Immature natural killer cell (primary cell): ENCODE data around the gene TBC1D5. TPM values are rescaled to one million over a fixed set of nuclear protein-coding genes. Genes with fewer than 3 reads are reported as not detected.
"Not testable (repeated sequence)": the region's sequence is repeated elsewhere in the genome, so short reads cannot be mapped to it uniquely, and the experiment has no call there.

Experiments
- DNase-seq, 3 donors: peaks; one replicate each; pipeline ENCODE4 v3.0.0; 2022; ENCODE audit warnings: mixed read lengths in 1 of 3
- H3K27ac Mint-ChIP-seq, 6 donors: one replicate each; pipeline ENCODE4 v1.8.0; 2020; ENCODE audit warnings: mixed read lengths in 6 of 6, mild to moderate bottlenecking in 5 of 6, inconsistent platforms in 4 of 6, moderate library complexity in 3 of 6
- H3K27me3 Mint-ChIP-seq, 3 donors: one replicate each; pipeline ENCODE4 v1.8.0; 2020 to 2021; ENCODE audit warnings: low read depth in 3 of 3, mild to moderate bottlenecking in 3 of 3, mixed read lengths in 3 of 3, moderate library complexity in 3 of 3, inconsistent platforms in 1 of 3
- H3K36me3 Mint-ChIP-seq, 3 donors: one replicate each; pipeline ENCODE4 v1.8.0; 2020; ENCODE audit warnings: mixed read lengths in 3 of 3, inconsistent platforms in 2 of 3, mild to moderate bottlenecking in 2 of 3
- H3K4me1 Mint-ChIP-seq, 2 donors: one replicate each; pipeline ENCODE4 v1.8.0; 2020; ENCODE audit warnings: inconsistent platforms in 2 of 2, mild to moderate bottlenecking in 2 of 2, mixed read lengths in 2 of 2, moderate library complexity in 1 of 2
- H3K4me3 Mint-ChIP-seq, 5 donors: one replicate each; pipeline ENCODE4 v1.8.0; 2020; ENCODE audit warnings: mild to moderate bottlenecking in 5 of 5, mixed read lengths in 5 of 5, inconsistent platforms in 3 of 5, moderate library complexity in 3 of 5
- H3K9me3 Mint-ChIP-seq, 6 donors: one replicate each; pipeline ENCODE4 v1.8.0; 2020; ENCODE audit warnings: mild to moderate bottlenecking in 6 of 6, mixed read lengths in 6 of 6, inconsistent platforms in 4 of 6, moderate library complexity in 3 of 6
- polyA plus RNA-seq, 3 donors: library from polyadenylated mRNA; unstranded; fragments of 300-500 nt; fragmentation: Illumina TruSeq; gene quantifications; one replicate each; pipeline ENCODE4 v1.2.3, GENCODE V29; 2021

TBC1D5 gene
- polyA plus RNA-seq, 3 donors from 2014 or later, result 20.5 to 49.2 (median 25.8) TPM

GRCh38 chr3:17742880-17743657 lies 638 bp upstream of the TBC1D5 start:
- DNase-seq, result no peak
- peak overlapping the region; percentile 90 to 97 (median 92) for H3K27ac Mint-ChIP-seq
- H3K9me3 Mint-ChIP-seq, result no peaks in the 10 kb centered on the region
- peaks cover 28 to 40% of the 10 kb centered on the region in 2 donors for H3K4me1 Mint-ChIP-seq
- H3K27me3 Mint-ChIP-seq, result peaks cover 2 to 11% (median 3%) of the 10 kb centered on the region in 3 donors
- H3K36me3 Mint-ChIP-seq, result no peaks in the 10 kb centered on the region
- peak overlapping the region; percentile 93 to 98 (median 95) for H3K4me3 Mint-ChIP-seq

- no peaks in the 10 kb centered on the region for H3K36me3 Mint-ChIP-seq
- H3K4me1 Mint-ChIP-seq, result peaks cover 30 to 51% of the 10 kb centered on the region in 2 donors
- H3K27ac Mint-ChIP-seq, result peak overlapping the region; percentile 76 to 93 (median 90)
- DNase-seq, result no peak
- H3K27me3 Mint-ChIP-seq, result peaks cover 2 to 10% (median 3%) of the 10 kb centered on the region in 3 donors
- H3K4me3 Mint-ChIP-seq, result peak overlapping the region; percentile 93 to 98 (median 95)
- no peaks in the 10 kb centered on the region for H3K9me3 Mint-ChIP-seq
Measured at GRCh38 chr3:17741621-17742101, 770 bp downstream of the TBC1D5 start.

- H3K27me3 Mint-ChIP-seq, result peaks cover 2 to 10% (median 3%) of the 10 kb centered on the region in 3 donors
- peak overlapping the region; percentile 93 to 98 (median 95) for H3K4me3 Mint-ChIP-seq
- no peaks in the 10 kb centered on the region for H3K9me3 Mint-ChIP-seq
- no peaks in the 10 kb centered on the region for H3K36me3 Mint-ChIP-seq
- H3K27ac Mint-ChIP-seq, result peak overlapping the region; percentile 76 to 93 (median 90)
- DNase-seq, result no peak
- peaks cover 33 to 51% of the 10 kb centered on the region in 2 donors for H3K4me1 Mint-ChIP-seq
Measured at GRCh38 chr3:17740721-17741141, 1.7 kb downstream of the TBC1D5 start.

GRCh38 chr3:17738921-17739320 lies 3.5 kb downstream of the TBC1D5 start:
- Mint-ChIP-seq H3K27ac (peak overlapping the region in 2 of 6 donors; percentile 5 to 67), H3K4me1 (peaks cover 38 to 51% of the 10 kb centered on the region in 2 donors), H3K36me3 (peaks cover 0 to 6% (median 6%) of the 10 kb centered on the region in 3 donors), H3K27me3 (peaks cover 2 to 10% (median 3%) of the 10 kb centered on the region in 3 donors), H3K9me3 (no peaks in the 10 kb centered on the region), H3K4me3 (no peak overlapping the region)
- no peak for DNase-seq

GRCh38 chr3:17738219-17738618 lies 4.2 kb downstream of the TBC1D5 start:
- H3K27ac Mint-ChIP-seq, result peak overlapping the region in 2 of 6 donors; percentile 2 to 61
- H3K9me3 Mint-ChIP-seq, result no peaks in the 10 kb centered on the region
- peaks cover 2 to 10% (median 3%) of the 10 kb centered on the region in 3 donors for H3K27me3 Mint-ChIP-seq
- no peak overlapping the region for H3K4me3 Mint-ChIP-seq
- peaks cover 0 to 6% (median 6%) of the 10 kb centered on the region in 3 donors for H3K36me3 Mint-ChIP-seq
- H3K4me1 Mint-ChIP-seq, result peaks cover 39 to 53% of the 10 kb centered on the region in 2 donors
- DNase-seq, result no peak

DNA sequence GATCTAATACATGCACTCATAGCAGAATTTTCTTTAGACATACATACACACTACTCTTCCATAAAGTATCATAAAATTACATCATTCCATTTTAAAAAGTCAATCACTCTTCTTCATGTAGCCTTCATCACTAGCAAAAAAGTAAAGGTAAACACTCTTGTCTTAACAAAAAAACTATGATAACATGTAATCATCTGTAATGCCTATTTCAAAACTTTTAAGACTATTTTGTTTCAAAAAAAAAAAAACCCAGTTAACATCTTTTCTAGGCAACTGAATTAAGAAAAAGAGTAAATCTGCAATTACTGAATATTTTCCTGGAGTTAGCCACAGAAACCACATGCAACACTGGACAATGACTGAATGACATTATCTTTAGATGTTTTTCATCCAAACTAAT lies 4.8 kb downstream of the TBC1D5 start:
- Mint-ChIP-seq H3K4me1 (peaks cover 40 to 54% of the 10 kb centered on the region in 2 donors), H3K27me3 (peaks cover 2 to 8% (median 3%) of the 10 kb centered on the region in 3 donors), H3K36me3 (peaks cover 0 to 6% (median 6%) of the 10 kb centered on the region in 3 donors), H3K27ac (peak overlapping the region in 3 of 6 donors; percentile 0 to 43 (median 22)), H3K4me3 (no peak overlapping the region), H3K9me3 (no peaks in the 10 kb centered on the region)
- DNase-seq, result no peak

DNA sequence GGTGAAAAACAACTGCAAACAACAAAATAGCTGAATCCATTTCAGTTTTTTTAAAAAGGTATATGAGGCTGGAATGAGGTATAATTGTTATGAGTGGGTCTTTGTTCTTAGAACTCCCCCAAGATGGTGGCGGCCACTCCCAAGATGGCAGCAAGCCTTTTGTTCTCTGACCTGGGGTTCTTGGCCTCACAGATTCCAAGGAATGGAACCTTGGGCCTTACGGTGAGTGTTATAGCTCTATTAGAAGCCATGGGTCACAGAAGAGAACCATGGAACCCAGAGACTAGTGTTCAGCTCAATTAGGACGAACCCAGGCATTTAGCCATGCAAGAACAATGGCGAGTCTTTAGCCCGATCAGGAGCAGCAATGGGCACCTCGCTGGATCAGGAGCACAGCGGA lies 7.1 kb downstream of the TBC1D5 start:
- not testable (repeated sequence) for DNase-seq, H3K9me3 Mint-ChIP-seq, H3K27me3 Mint-ChIP-seq, H3K4me3 Mint-ChIP-seq, H3K36me3 Mint-ChIP-seq
- Mint-ChIP-seq H3K27ac (peak overlapping the region in 1 of 6 donors; percentile 11), H3K4me1 (peaks cover 39 to 59% of the 10 kb centered on the region in 2 donors)

GRCh38 chr3:17733768-17734167 lies 8.7 kb downstream of the TBC1D5 start:
- H3K27ac Mint-ChIP-seq, result no peak overlapping the region
- no peaks in the 10 kb centered on the region for H3K27me3 Mint-ChIP-seq
- peaks cover 36 to 54% of the 10 kb centered on the region in 2 donors for H3K4me1 Mint-ChIP-seq
- no peaks in the 10 kb centered on the region for H3K9me3 Mint-ChIP-seq
- peaks cover 0 to 16% (median 11%) of the 10 kb centered on the region in 3 donors for H3K36me3 Mint-ChIP-seq
- no peak overlapping the region for H3K4me3 Mint-ChIP-seq
- DNase-seq, result no peak

DNA sequence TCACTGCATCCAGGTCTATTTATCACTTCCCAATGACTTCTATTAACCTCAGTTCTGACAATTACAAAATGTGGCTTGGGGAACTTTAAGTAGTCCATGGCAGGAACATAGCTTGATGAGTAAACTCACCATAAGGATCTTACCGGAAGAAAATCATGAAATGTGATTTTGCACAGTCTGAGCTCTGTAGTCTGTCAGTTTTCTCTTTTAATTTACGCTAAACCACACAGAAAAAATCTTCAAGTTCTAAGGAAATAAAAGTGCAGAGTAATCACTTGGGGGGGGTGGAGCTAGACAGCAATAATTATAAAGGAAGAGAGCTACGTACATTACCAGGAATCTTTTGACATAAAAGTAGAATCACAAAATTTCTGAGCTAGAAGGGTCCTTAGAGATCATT lies 9.2 kb downstream of the TBC1D5 start:
- peaks cover 35 to 49% of the 10 kb centered on the region in 2 donors for H3K4me1 Mint-ChIP-seq

DNA sequence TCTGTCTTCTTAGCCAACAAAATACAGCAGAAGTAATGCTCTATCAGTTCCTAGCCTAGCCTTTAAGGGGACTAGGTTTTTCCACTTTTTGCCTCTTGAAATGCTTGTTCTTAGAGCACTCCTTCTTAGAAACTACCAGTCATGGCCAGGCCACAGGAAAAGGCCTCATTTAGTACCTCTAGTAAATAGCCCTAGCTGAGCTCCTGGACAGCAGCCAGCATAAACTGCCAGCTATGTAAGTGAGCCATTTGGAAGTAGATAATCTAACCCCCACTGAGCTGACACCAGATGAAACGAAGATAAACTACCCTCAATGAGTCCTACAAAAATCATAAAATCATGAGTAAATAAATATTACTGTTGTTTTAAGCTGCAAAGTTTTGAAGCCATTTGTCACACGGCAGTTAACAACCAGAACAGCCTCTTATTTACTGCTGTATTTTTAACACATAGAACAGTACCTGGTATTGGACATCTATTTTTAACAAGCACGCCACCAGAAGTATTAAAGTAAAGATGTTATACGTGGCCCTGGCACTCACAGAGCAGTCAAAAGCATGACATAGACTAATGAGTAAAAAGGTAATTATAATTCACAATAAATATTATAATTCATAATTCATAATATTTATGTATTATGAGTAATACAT lies 12.0 kb downstream of the TBC1D5 start:
- peak overlapping the region in 3 of 6 donors; percentile 2 to 55 (median 28) for H3K27ac Mint-ChIP-seq
- H3K4me1 Mint-ChIP-seq, result peaks cover 30 to 36% of the 10 kb centered on the region in 2 donors
- H3K9me3 Mint-ChIP-seq, result no peaks in the 10 kb centered on the region
- no peak for DNase-seq
- H3K36me3 Mint-ChIP-seq, result peaks cover 9 to 32% (median 31%) of the 10 kb centered on the region in 3 donors
- H3K4me3 Mint-ChIP-seq, result no peak overlapping the region
- no peaks in the 10 kb centered on the region for H3K27me3 Mint-ChIP-seq

More for the DNA sequence above, 9.2 kb downstream of the TBC1D5 start:
- H3K9me3 Mint-ChIP-seq, result no peaks in the 10 kb centered on the region
- peak overlapping the region in 2 of 6 donors; percentile 18 to 80 for H3K27ac Mint-ChIP-seq
- H3K27me3 Mint-ChIP-seq, result no peaks in the 10 kb centered on the region
- no peak for DNase-seq
- H3K36me3 Mint-ChIP-seq, result peaks cover 0 to 16% (median 11%) of the 10 kb centered on the region in 3 donors
- peak overlapping the region in 1 of 5 donors; percentile 14 for H3K4me3 Mint-ChIP-seq

DNA sequence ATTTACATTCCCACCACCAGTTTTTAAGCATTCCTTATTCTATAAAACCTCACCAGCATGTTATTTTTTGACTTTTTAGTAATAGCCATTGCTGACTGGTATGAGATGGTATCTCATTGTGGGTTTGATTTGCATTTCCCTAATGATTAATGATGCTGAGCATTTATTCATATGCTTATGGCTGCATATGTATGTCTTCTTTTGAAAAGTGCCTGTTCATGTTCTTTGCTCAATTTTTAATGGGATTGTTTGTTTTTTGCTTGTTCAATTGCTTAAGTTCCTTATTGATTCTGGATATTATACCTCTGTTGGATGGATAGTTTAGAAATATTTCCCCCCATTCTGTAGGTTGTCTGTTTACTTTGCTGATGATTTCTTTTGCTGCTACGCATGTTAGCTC lies 16.1 kb downstream of the TBC1D5 start:
- DNase-seq, result no peak
- H3K4me1 Mint-ChIP-seq, result peaks cover 8 to 14% of the 10 kb centered on the region in 2 donors
- peaks cover 10 to 34% (median 33%) of the 10 kb centered on the region in 3 donors for H3K36me3 Mint-ChIP-seq
- H3K4me3 Mint-ChIP-seq, result no peak overlapping the region
- H3K27ac Mint-ChIP-seq, result no peak overlapping the region
- no peaks in the 10 kb centered on the region for H3K27me3 Mint-ChIP-seq
- no peaks in the 10 kb centered on the region for H3K9me3 Mint-ChIP-seq

DNA sequence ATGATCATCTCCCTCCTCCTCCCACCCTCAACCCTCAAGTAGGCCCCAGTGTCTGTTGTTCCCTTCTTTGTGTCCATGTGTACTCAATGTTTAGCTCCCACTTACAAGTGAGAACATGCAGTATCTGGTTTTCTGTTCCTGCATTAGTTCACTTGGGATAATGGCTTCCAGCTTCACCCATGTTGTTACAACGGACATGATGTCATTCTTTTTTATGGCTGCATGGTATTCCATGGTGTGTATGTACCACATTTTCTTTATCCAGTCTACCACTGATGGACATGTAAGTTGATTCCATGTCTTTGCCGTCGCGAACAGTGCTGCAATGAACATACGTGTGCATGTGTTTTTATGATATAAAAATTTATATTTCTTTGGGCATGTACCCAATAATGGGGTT lies 16.6 kb downstream of the TBC1D5 start:
- not testable (repeated sequence) for H3K27me3 Mint-ChIP-seq

GRCh38 chr3:17724948-17725347 lies 17.5 kb downstream of the TBC1D5 start:
- H3K36me3 Mint-ChIP-seq, result peaks cover 10 to 29% (median 28%) of the 10 kb centered on the region in 3 donors
- no peak overlapping the region for H3K4me3 Mint-ChIP-seq
- H3K4me1 Mint-ChIP-seq, result peaks cover 0 to 2% of the 10 kb centered on the region in 2 donors
- DNase-seq, result no peak
- no peaks in the 10 kb centered on the region for H3K9me3 Mint-ChIP-seq
- H3K27me3 Mint-ChIP-seq, result no peaks in the 10 kb centered on the region
- no peak overlapping the region for H3K27ac Mint-ChIP-seq

More for the DNA sequence above, 16.6 kb downstream of the TBC1D5 start:
- DNase-seq, H3K4me3 Mint-ChIP-seq, H3K9me3 Mint-ChIP-seq, H3K4me1 Mint-ChIP-seq: not testable (repeated sequence)
- H3K27ac Mint-ChIP-seq, result peak overlapping the region in 1 of 6 donors; percentile 42
- H3K36me3 Mint-ChIP-seq, result peaks cover 10 to 34% (median 33%) of the 10 kb centered on the region in 3 donors

DNA sequence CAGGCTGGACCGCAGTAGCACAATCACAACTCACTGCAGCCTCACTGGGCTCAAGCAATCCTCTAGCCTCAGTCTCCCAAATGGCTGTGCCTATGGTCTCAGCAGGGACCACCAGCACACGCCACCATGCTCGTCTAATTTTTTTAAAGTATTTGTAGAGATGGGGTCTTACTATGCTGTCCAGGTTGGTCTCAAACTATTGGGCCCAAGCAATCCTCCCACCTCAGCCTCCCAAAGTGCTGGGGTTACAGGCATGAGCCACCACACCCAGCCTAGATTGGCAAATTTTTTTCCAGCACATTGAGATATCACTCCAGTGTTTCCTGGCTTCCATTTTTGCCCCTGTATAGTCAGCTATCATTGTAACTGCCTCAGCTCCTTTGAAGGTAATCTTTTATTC lies 18.3 kb downstream of the TBC1D5 start:
- no peak for DNase-seq
- Mint-ChIP-seq H3K36me3 (peaks cover 10 to 28% (median 26%) of the 10 kb centered on the region in 3 donors), H3K27ac (no peak overlapping the region), H3K4me1 (peaks cover 0 to 2% of the 10 kb centered on the region in 2 donors), H3K4me3 (no peak overlapping the region), H3K27me3 (no peaks in the 10 kb centered on the region), H3K9me3 (no peaks in the 10 kb centered on the region)
